Measurements from ENCODE around the gene PABPC1L2A.
"Not testable (repeated sequence)": the region's sequence is repeated elsewhere in the genome, so short reads cannot be mapped to it uniquely, and the experiment has no call there.

The PABPC1L2A gene

DNA sequence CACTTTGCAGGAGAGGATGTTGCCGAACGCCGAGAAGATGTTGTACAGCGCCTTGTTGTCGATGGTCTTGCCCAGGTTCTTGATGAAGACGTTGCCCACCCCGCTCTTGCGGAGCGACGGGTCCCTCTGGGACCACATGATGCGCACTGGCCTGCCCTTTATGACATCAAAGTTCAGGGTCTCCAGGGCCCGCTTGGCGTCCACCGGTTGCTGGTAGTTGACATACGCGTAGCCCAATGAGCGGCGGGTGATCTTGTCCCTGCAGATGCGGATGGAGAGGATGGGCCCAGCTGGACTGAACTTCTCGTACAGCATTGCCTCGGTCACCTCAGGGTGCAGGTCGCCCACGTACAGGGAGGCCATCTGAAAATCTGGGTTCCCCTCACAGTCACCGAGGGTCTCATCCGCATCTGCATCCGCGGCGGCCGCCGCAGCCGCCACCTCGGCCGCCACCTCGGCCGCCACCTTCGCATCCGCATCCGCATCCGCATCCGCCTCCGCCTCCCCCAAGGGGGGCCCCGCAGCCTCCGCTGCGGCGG lies at the start of gene PABPC1L2A:
TSS of gene PABPC1L2A (minus strand) at position 489 of the 539 bp plus-strand sequence. CDS start at position 363, 126 bp downstream.
- H3K36me3 ChIP-seq (replicated peaks); H3K9me3 ChIP-seq; H3K27me3 ChIP-seq (ENCODE audit: low read depth); H3K4me1 ChIP-seq; H3K4me3 ChIP-seq; DNase-seq (ENCODE audit: low spot score in 2 of 2); in situ Hi-C loops (cut with MboI; ENCODE audit: low sequenced_read_pairs): not testable (repeated sequence)

GRCh38 chrX:73127700-73128241 lies 48.5 kb upstream of the PABPC1L2A start:
- no peak for DNase-seq (ENCODE audit: low spot score in 2 of 2)
- no peaks in the 10 kb centered on the region for H3K36me3 ChIP-seq (replicated peaks)
- no peak overlapping the region for H3K4me3 ChIP-seq
- no peaks in the 10 kb centered on the region for H3K9me3 ChIP-seq
- H3K27me3 ChIP-seq (ENCODE audit: low read depth) = no peaks in the 10 kb centered on the region
- H3K4me1 ChIP-seq = no peaks in the 10 kb centered on the region
- in situ Hi-C loops (cut with MboI; ENCODE audit: low sequenced_read_pairs) = no loop called here

DNA sequence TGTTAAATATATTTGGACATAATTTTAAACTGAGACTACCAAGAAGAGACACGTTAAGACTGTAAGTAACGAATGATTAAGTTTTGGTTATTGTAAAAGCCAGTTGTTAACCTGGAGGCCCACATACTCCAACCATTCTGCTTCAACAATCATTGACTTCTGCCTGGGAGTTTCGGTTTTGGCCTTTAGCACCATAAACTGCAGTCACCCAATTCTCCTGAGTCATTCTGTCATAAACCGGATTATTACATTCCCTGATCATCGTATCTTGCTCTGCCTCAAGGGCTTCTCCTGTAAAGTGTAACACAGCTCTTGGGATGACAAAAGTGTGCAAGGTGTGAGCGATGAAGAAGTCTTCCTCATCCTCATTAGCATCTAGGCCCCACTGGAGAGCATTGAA lies 46.9 kb upstream of the PABPC1L2A start:
- Histone ChIP-seq H3K4me3 (no peak overlapping the region), H3K27me3 (ENCODE audit: low read depth) (no peaks in the 10 kb centered on the region), H3K4me1 (no peaks in the 10 kb centered on the region), H3K9me3 (no peaks in the 10 kb centered on the region), H3K36me3 (replicated peaks) (no peaks in the 10 kb centered on the region)
- in situ Hi-C loops (cut with MboI; ENCODE audit: low sequenced_read_pairs) = no loop called here
- DNase-seq (ENCODE audit: low spot score in 2 of 2) = no peak

DNA sequence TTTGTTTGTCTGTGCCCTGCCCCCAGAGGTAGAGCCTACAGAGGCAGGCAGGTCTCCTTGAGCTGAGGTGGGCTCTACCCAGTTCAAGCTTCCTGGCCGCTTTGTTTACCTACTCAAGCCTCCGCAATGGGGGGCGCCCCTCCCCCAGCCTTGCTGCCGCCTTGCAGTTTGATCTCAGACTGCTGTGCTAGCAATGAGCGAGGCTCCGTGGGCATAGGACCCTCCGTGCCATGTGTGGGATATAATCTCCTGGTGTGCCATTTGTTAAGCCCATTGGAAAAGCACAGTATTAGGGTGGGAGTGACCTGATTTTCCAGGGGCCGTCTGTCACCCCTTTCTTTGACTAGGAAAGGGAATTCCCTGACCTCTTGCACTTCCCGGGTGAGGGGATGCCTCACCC lies 20.2 kb upstream of the PABPC1L2A start:
- H3K36me3 ChIP-seq (replicated peaks); DNase-seq (ENCODE audit: low spot score in 2 of 2); H3K27me3 ChIP-seq (ENCODE audit: low read depth); H3K4me3 ChIP-seq; H3K4me1 ChIP-seq; in situ Hi-C loops (cut with MboI; ENCODE audit: low sequenced_read_pairs); H3K9me3 ChIP-seq: not testable (repeated sequence)

- peak in 1 of 2 experiments; percentile 45 for DNase-seq (ENCODE audit: low spot score in 2 of 2)
- H3K4me1 ChIP-seq; H3K27me3 ChIP-seq (ENCODE audit: low read depth); H3K9me3 ChIP-seq; H3K4me3 ChIP-seq; in situ Hi-C loops (cut with MboI; ENCODE audit: low sequenced_read_pairs); H3K36me3 ChIP-seq (replicated peaks): not testable (repeated sequence)
Observed at GRCh38 chrX:73086766-73087165, 7.5 kb upstream of the PABPC1L2A start.

DNA sequence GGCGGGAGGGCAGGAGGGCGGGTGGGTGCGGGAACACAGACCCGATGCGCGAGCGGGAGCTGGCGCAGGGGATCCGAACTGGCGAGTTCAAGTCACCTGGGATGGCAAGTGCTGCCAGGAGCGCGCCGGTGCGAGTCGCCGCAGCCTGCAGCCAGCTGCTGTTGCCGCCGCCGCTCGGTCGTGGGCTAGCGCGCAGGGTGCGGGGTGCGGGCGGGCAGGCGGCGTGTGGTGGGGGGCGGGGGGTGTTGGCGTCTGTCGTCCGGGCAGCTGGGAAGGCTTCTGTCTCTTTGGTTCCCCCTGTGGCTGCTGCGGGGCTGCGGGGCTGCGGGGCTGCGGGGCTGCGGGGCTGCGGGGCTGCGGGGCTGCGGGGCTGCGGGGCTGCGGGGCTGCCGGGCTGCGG lies 572 bp upstream of the PABPC1L2A start:
- H3K4me1 ChIP-seq; in situ Hi-C loops (cut with MboI; ENCODE audit: low sequenced_read_pairs); H3K27me3 ChIP-seq (ENCODE audit: low read depth); H3K4me3 ChIP-seq; H3K9me3 ChIP-seq; DNase-seq (ENCODE audit: low spot score in 2 of 2); H3K36me3 ChIP-seq (replicated peaks): not testable (repeated sequence)

DNA sequence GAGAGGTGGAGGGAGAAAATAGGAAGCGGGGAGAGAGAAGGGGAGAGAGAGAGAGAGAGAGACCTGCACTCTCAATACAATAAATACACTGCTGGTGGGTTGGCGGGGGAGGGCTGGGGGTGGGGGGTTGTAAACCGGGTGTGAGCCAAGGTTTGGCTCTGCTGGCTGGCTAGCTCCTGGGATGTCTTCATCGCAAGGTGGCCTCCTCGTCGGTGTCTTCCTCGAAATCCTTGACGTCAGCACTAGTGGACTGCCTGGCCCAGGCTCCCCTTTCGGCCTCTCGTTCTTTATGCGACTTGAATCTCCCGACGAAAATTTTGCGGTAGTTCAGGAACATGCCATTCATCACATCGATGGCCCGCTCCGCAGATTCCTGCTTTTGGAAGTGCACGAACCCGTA lies 715 bp downstream of the PABPC1L2A start:
- H3K9me3 ChIP-seq; in situ Hi-C loops (cut with MboI; ENCODE audit: low sequenced_read_pairs); H3K36me3 ChIP-seq (replicated peaks); DNase-seq (ENCODE audit: low spot score in 2 of 2); H3K4me3 ChIP-seq; H3K4me1 ChIP-seq; H3K27me3 ChIP-seq (ENCODE audit: low read depth): not testable (repeated sequence)

- no peak overlapping the region for H3K4me3 ChIP-seq
- no peaks in the 10 kb centered on the region for H3K4me1 ChIP-seq
- in situ Hi-C loops (cut with MboI; ENCODE audit: low sequenced_read_pairs) = no loop called here
- no peaks in the 10 kb centered on the region for H3K36me3 ChIP-seq (replicated peaks)
- no peak for DNase-seq (ENCODE audit: low spot score in 2 of 2)
- H3K27me3 ChIP-seq (ENCODE audit: low read depth) = no peaks in the 10 kb centered on the region
- no peaks in the 10 kb centered on the region for H3K9me3 ChIP-seq
Observed at GRCh38 chrX:73076838-73077237, 2.5 kb downstream of the PABPC1L2A start.

GRCh38 chrX:73069365-73070035 lies 9.8 kb downstream of the PABPC1L2A start:
- Histone ChIP-seq H3K4me3 (no peak overlapping the region), H3K9me3 (no peaks in the 10 kb centered on the region), H3K36me3 (replicated peaks) (no peaks in the 10 kb centered on the region), H3K4me1 (no peaks in the 10 kb centered on the region), H3K27me3 (ENCODE audit: low read depth) (no peaks in the 10 kb centered on the region)
- DNase-seq (ENCODE audit: low spot score in 2 of 2) = no peak
- in situ Hi-C loops (cut with MboI; ENCODE audit: low sequenced_read_pairs) = no loop called here

DNA sequence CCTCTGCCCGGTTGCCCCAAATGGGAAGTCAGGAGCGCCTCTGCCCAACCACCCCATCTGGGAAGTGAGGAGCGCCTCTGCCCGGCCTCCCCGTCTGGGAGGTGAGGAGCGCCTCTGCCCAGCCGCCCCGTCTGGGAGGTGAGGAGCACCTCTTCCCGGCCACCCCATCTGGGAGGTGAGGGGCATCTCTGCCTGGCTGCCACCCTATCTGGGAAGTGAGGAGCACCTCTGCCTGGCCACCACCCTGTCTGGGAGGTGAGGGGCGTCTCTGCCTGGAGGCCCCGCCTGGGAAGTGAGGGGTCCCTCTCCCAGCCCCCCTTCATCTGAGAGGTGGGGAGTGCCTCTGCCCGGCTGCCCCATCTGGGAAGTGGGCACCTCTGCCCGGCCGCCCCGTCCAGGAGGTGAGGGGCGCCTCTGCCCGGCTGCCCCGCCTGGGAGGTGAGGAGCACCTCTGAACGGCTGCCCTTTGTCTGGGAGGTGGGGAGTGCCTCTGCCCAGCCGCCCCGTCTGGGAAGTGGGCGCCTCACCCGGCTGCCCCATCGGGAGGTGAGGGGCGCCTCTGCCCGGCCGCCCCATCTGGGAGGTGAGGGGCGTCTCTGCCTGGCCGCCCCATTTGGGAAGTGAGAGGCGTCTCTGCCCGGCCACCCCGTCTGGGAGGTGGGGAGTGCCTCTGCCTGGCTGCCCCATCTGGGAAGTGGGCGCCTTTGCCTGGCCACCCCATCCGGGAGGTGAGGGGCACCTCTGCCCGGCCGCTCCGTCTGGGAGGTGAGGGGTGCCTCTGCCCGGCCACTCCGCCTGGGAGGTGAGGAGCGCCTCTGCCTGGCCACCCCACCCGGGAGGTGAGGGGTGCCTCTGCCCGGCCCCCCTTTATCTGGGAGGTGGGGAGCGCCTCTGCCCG lies 10.6 kb downstream of the PABPC1L2A start:
- no peaks in the 10 kb centered on the region for H3K4me1 ChIP-seq
- H3K36me3 ChIP-seq (replicated peaks) = no peaks in the 10 kb centered on the region
- H3K4me3 ChIP-seq = no peak overlapping the region
- H3K9me3 ChIP-seq = no peaks in the 10 kb centered on the region
- in situ Hi-C loops (cut with MboI; ENCODE audit: low sequenced_read_pairs) = no loop called here
- no peak for DNase-seq (ENCODE audit: low spot score in 2 of 2)
- no peaks in the 10 kb centered on the region for H3K27me3 ChIP-seq (ENCODE audit: low read depth)

DNA sequence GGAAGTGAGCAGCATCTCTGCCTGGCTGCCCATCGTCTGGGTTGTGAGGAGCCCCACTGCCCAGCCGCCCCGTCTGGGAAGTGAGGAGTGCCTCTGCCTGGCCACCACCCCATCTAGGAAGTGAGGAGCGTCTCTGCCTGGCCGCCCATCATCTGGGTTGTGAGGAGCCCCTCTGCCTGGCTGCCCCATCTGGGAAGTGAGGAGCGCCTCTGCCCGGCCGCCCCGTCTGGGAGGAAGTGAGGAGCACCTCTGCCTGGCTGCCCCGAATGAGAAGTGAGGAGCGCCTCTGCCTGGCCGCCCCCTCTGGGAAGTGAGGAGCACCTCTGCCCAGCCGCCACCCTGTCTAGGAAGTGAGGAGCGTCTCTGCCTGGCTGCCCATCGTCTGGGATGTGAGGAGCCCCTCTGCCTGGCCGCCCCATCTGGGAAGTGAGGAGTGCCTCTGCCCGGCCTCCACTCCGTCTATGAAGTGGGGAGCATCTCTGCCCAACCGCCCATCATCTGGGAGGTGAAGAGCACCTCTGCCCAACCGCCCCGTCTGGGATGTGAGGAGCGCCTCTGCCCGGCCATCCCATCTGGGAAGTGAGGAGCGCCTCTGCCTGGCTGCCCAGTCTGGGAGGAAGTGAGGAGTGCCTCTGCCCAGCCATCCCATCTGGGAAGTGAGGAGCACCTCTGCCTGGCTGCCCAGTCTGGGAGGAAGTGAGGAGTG lies 11.4 kb downstream of the PABPC1L2A start:
- in situ Hi-C loops (cut with MboI; ENCODE audit: low sequenced_read_pairs) = not testable (repeated sequence)

DNA sequence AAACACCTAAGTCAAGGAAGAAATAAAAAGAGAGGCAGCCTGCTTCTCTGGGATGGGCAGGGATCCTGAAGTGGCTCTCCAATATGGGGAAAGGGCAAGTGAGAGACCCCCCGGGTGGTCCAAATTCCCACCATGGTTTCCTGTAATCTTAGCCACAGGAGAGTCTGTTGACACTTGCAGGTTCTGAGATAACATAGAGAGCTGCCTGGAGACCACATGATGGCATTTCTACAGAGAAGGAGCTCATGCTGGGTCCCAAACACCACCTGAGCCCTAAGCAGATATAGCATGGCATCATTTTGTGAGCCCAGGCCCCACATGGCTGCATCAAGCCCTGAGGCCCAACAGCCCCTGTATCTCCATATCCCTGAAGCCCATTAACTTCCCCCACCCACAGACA lies 50.4 kb downstream of the PABPC1L2A start:
- no peak overlapping the region for H3K4me3 ChIP-seq
- no peaks in the 10 kb centered on the region for H3K4me1 ChIP-seq
- in situ Hi-C loops (cut with MboI; ENCODE audit: low sequenced_read_pairs) = no loop called here
- no peak for DNase-seq (ENCODE audit: low spot score in 2 of 2)
- H3K36me3 ChIP-seq (replicated peaks) = no peaks in the 10 kb centered on the region
- H3K9me3 ChIP-seq = no peaks in the 10 kb centered on the region
- H3K27me3 ChIP-seq (ENCODE audit: low read depth) = no peaks in the 10 kb centered on the region

More for the DNA sequence above, 11.4 kb downstream of the PABPC1L2A start:
- not testable (repeated sequence) for H3K27me3 ChIP-seq (ENCODE audit: low read depth); H3K9me3 ChIP-seq; H3K4me1 ChIP-seq; DNase-seq (ENCODE audit: low spot score in 2 of 2); H3K4me3 ChIP-seq; H3K36me3 ChIP-seq (replicated peaks)
